GM18951 (cell line): ENCODE data around the gene CCDC27.
"Not testable (repeated sequence)": the region's sequence is repeated elsewhere in the genome, so short reads cannot be mapped to it uniquely, and the experiment has no call there.

Experiments
- POLR2A ChIP-seq: IDR thresholded peaks from 4 replicates; pipeline ENCODE4 v1.6.1; 2011; ENCODE audit warnings: mild to moderate bottlenecking; ENCODE audit not compliant: insufficient read length, insufficient read depth; ENCODE audit errors: extremely low read depth
- in situ Hi-C: fragments of 300-500 bp; cut with MboI; formaldehyde crosslinking; loops from one replicate; pipeline ENCODE4 v1.12.0; 2022; ENCODE audit warnings: low sequenced_read_pairs, mixed read lengths, inconsistent platforms; ENCODE audit not compliant: unreplicated experiment

The CCDC27 gene

GRCh38 chr1:3786468-3787348 lies 34.5 kb downstream of the CCDC27 start:
- TF ChIP-seq POLR2A = no peak
- in situ Hi-C loops = no loop called here

GRCh38 chr1:3787349-3787715 lies 35.1 kb downstream of the CCDC27 start:
- in situ Hi-C loops = no loop called here
- no peak for TF ChIP-seq POLR2A

DNA sequence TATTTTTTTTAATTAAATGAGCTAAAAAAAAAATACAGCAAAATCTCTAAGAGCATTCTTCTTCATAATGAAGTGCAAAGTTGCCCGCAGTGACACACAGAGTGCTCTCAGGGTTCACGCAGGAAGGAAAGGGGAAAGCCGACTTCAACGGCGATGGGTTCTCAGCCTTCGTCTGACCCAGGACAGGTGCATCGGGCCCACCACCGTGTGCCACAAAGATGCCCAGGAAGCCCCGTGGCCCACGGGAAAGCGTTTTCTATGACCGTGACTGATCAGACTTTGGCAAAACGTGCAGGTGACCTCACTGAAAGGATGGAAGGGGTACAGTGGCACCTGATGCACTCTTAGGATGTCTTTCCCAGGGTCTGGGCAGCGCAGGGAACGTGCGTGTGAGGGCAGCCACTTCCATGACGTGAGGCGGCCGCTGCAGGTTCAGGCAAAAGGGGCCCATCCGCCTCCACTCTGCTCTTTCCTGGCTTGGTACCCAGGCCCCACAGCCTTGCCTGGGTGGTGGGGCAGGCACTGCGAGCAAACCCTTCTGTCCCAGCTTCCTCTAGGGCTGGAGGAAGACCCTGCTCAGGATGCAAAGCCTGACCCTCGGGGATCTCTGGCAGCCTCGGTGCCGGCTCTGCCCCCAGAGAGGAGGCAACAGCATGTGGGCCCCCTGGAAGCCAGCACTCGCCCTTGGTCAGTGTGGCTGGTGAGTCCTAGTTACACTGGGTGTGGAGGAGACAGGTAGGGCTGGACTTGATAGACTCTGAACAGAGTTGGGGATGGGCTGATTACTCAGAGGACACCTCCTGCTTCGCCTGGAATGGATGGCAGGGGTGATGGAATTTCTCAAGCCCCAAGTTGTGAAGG lies 35.7 kb downstream of the CCDC27 start:
- no peak for TF ChIP-seq POLR2A
- in situ Hi-C loops = no loop called here

DNA sequence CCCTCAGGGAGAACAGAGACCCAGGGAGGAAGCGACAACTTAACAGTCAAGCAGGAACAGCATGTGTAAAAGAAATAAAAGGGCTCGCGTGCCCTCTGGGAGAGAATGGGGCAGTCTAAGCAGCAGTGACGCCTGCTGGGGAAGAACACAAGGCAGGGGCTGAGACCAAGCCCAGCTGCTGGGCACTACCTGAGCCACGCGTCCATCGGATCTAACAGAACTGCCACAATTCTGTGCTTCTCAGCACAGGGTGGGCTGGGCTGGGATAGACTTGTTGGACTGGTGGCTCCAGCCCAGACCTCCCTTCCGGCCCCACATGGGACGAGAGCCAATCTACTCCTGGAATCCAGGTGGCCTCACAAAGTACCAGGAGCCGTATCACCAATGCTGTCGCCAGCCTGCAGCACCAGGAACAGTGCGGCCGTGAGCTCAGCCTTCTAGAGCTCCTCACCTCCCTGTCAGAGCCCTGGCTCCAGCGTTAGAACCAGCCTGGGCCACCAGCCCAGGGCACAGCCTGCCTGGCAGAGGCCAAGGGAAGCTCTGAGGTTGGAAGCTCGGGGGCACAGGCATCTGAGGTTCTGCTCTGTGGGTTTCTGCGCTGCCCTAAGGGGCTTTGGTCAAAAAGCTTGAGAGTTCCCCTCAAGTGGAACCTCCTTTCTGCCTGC lies 36.6 kb downstream of the CCDC27 start:
- no peak for TF ChIP-seq POLR2A
- in situ Hi-C loops = no loop called here

GRCh38 chr1:3789421-3790300 lies 37.4 kb downstream of the CCDC27 start:
- in situ Hi-C loops = no loop called here
- no peak for TF ChIP-seq POLR2A

GRCh38 chr1:3790500-3790923 lies 38.3 kb downstream of the CCDC27 start:
- TF ChIP-seq POLR2A = no peak

GRCh38 chr1:3790952-3791351 lies 38.7 kb downstream of the CCDC27 start:
- in situ Hi-C loops = no loop called here
- TF ChIP-seq POLR2A = no peak

More at GRCh38 chr1:3790500-3790923, 38.3 kb downstream of the CCDC27 start:
- in situ Hi-C loops = no loop called here

GRCh38 chr1:3795453-3796214 lies 43.4 kb downstream of the CCDC27 start:
- no peak for TF ChIP-seq POLR2A
- in situ Hi-C loops = no loop called here

- in situ Hi-C loops = no loop called here
- TF ChIP-seq POLR2A = peak; percentile 83
Observed at GRCh38 chr1:3796215-3797061, 44.2 kb downstream of the CCDC27 start, which contains the start of gene LRRC47. Gene LRRC47, minus strand, starts transcription at chr1:3796498. Its CDS starts 22 bp downstream, at chr1:3796476.

DNA sequence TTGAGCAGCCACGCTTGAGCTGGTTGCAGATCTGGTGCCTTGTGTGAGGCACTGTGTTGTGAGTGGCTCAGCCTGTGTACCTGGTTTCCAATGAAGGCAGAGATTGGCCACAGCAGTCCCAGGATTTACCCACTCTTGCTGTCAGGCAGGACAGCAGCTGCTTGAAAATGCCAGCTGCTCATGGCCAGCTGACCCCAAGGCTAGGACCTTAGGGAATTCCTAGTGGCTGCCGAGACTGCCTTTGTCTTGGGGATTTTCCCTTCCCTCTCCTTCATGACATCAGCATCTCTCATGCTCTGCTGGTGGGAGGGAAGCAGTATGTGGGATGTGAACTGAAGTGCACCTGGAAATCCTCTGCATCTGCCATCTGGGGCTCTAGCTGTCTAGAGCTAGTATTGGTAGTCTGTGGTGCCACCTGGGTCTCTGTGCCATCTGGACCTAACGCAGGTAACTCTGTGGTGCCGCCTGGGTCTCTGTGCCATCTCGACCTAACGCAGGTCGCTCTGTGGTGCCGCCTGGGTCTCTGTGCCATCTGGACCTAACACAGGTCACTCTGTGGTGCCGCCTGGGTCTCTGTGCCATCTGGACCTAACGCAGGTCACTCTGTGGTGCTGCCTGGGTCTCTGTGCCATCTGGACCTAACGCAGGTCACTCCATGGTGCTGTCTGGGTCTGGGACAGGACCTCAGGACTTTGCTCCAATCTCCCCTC lies 47.9 kb downstream of the CCDC27 start:
- no peak for TF ChIP-seq POLR2A
- in situ Hi-C loops = no loop called here

DNA sequence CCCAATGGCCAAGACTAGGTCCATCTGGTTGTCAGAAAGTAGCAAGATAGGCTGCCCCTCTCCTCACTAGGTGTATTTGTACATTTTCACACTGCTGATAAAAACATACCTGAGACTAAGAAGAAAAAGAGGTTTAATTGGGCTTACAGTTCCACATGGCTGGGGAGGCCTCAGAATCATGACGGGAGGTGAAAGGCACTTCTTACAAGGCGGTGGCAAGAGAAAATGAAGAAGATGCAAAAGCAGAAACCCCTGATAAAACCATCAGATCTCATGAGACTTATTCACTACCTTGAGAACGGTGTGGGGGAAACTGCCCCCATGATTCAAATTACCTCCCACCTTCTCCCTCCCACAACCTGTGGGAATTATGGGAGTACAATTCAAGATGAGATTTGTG lies 48.5 kb downstream of the CCDC27 start:
- in situ Hi-C loops = not testable (repeated sequence)
